ENCODE measurements around the gene SKI. TPM values are rescaled to one million over a fixed set of nuclear protein-coding genes. Genes with fewer than 3 reads are reported as not detected.

The SKI gene
- total RNA-seq, 1 experiment from 2014 or later, result 5.6 TPM

DNA sequence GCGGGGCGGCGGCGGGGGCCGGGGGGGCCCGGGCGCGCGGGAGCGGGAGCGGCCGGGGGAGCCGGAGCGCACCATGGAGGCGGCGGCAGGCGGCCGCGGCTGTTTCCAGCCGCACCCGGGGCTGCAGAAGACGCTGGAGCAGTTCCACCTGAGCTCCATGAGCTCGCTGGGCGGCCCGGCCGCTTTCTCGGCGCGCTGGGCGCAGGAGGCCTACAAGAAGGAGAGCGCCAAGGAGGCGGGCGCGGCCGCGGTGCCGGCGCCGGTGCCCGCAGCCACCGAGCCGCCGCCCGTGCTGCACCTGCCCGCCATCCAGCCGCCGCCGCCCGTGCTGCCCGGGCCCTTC, 546 bp downstream of the SKI start:
- DNase-seq (ENCODE audit: extremely low read depth, low read depth), result no peak

DNA sequence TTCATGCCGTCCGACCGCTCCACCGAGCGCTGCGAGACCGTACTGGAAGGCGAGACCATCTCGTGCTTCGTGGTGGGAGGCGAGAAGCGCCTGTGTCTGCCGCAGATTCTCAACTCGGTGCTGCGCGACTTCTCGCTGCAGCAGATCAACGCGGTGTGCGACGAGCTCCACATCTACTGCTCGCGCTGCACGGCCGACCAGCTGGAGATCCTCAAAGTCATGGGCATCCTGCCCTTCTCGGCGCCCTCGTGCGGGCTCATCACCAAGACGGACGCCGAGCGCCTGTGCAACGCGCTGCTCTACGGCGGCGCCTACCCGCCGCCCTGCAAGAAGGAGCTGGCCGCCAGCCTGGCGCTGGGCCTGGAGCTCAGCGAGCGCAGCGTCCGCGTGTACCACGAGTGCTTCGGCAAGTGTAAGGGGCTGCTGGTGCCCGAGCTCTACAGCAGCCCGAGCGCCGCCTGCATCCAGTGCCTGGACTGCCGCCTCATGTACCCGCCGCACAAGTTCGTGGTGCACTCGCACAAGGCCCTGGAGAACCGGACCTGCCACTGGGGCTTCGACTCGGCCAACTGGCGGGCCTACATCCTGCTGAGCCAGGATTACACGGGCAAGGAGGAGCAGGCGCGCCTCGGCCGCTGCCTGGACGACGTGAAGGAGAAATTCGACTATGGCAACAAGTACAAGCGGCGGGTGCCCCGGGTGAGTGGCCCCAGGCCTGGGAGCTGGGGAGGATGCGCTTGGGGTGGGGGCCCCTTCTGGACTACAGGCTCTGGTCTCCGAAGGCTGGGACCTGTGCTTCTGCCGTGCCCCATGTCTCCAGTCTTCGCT, 1.1 kb downstream of the SKI start:
- peak; percentile 32 for DNase-seq (ENCODE audit: extremely low read depth, low read depth)

DNA sequence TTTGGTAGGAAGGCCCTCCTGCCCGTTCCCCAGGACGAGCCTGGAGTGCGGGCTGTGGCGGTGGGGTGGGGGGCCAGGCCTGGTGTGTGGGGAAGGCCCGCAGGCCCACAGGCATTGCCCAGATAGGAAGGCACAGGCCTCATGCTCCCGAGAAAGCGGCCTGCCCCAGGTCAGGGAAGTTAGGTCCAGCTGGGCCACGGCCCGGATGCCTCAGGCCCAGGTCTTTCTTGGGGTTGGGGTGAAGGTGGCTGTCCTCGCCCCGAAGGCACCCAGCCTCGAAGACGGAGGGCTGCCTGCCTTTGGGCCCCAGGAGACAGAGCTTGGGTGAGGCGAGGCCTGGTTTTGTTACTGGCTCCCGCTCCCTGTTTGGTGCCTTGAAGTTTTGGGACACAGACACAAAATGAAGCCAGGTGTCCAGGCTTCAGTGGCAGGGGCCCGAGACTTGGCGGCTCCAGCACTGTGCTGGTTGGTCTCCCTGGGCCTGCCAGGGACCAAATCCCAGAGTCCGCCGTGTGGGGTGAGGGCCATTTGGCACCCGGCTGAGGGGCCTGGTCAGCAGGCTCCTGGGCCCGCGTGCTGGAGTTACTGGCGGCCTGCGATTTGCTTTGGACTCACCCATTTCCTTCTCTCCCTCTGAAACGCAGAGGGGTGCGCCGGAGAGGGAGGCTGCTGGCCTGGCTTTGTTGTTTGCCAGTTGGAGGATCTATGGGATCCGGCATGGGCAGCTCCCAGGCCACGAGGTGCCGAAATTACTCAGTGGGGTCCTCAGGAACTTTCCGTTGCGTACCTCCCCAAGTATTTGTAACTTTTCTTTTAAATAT, 2.0 kb downstream of the SKI start:
- DNase-seq (ENCODE audit: extremely low read depth, low read depth), result no peak

DNA sequence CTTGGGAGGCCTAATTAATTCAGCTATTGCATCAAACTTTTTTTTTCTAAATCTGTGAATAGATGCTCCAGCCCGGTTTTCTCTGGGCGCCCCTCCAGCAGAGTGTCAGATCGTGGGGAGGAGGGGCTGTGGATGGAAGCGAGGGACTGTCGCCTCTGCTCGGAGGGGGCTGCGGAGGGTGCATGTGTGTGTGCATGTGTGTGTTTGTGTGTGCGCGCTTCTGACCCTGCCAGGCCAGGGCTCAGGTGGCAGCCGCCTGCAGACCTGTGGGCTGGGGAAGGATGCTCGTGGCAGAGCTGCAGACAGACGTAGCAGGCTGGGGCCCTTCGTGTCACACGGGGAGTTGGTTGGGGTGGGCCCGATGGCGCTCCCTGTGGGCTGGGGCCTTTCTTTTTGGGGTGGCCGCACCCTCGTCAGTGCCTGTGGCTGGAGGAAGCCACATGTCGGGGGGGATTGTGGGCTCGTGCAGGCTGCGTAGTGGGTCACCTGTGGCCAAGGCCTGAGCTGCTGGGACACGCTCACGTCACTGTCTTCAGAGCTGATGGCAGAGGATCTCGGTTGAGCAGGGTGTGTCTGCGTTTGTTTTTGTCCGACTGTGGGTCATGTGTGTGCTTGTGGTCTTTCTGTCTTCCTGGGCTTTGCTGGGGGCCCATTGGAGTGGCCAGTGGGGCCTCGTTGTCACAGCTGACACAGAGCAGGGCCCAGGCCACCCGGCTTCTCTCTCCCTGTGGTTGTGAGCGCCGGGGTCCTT, 2.8 kb downstream of the SKI start:
- DNase-seq (ENCODE audit: extremely low read depth, low read depth), result no peak

DNA sequence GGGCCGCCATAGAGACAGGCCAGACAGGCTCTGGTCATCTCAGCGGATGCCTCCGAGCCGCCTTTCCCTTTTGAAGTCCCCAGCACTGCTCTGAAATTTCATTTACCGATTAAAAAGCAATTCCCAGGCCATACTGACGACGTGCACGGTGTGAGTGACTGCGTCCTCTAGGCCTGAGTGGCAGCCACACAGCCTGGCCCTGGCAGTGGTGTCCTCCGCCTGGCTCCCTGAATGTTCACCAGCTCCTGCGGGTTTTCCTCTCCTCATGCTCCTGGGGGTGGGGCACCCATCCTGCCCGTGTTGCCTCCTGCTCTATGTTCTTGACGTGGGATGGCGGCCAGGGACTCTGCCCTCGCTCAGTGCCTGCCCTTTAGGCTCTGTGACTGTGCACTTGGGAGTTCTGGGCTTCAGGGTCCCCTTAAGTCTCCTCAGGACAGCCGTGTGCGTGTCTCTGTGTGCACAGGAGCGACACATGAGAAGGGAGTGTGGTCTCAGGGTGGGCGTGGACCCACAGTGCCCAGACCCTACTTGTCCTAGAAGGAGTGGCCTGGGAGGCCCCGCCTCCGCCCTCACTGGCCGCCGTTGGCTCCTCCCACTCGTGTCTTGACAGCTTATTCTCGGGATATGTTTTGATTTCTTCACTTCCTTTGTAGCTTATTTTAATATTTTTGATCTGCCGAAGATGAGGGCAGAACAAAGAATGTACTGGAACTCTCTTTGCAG, 3.6 kb downstream of the SKI start:
- no peak for DNase-seq (ENCODE audit: extremely low read depth, low read depth)

DNA sequence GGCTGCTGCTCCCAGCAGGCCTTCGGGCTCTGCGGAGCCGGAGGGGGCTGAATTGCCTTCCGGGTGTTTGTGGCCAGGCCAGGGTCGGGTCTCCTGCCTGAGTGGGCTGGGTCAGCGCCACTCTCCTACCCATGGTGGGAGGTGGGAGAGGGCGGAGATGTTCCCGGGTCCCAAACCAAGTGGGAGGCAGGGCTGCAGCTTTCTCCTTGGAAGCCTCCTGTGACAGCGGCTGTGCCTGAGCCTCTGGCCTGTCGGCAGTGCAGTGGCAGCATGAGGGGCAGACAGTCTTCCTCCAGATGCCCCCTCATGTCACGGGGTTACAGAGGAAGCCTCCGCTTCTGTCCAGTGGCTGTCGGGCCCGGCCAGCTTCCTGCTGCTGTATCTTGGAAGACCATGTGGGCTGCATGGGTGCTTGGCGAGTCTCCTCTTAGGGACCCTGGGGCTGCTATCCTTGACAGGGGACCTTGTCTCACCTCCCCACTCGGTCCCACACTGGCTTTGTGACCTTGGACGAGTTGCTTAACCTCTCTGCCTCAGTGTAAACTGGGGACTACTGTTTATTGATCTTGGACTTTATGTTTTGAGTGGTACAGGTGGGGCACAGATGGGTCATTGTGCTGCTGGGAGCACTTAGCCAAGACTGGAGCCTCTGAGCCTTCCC, 4.3 kb downstream of the SKI start:
- no peak for DNase-seq (ENCODE audit: extremely low read depth, low read depth)

DNA sequence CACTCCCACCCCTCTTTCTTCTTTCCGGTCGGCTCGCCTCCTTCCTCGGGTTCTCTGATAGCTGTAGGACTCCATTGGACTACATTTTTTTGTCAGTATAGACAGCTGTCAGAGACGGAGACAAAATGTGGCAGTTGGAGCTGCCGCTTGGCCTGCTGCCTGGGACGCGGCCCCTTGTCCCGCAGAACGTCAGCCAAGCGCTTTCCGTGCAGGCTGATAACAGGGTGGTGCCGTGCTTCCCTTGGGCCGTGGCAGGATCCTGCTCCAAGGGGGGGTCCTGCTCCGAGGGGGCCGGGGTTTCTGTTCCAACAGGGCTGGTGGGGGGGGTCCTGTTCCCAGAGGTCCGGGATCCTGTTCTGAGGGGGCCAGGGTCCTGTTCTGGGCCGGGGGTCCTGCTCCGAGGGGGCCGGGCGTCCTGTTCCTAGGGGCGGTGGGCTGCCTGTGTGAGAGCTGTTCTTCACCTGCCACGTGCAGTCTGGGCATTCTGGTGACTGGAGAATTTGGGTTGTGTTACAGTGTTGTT, 4.9 kb downstream of the SKI start:
- no peak for DNase-seq (ENCODE audit: extremely low read depth, low read depth)

DNA sequence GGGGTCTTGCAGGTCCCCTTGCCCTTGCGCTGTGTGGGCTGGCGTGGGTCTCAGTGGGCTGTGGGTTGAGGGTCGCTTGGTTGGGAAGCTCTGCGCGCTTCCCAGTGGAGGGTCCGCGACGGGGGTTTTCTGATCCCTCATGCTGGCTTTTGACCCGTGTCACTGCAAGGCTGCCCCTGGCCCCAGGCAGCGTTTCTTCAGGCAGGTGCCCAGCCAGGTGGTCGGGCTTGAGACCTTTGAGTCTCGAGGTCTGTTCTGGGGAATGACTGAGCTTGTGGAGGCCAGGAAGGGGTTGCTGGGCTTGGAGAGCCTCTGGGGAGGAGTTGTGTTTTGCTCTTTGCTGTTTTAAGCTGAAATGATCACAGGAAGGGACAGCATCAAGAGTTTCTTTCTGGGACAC, 5.3 kb downstream of the SKI start:
- no peak for DNase-seq (ENCODE audit: extremely low read depth, low read depth)

DNA sequence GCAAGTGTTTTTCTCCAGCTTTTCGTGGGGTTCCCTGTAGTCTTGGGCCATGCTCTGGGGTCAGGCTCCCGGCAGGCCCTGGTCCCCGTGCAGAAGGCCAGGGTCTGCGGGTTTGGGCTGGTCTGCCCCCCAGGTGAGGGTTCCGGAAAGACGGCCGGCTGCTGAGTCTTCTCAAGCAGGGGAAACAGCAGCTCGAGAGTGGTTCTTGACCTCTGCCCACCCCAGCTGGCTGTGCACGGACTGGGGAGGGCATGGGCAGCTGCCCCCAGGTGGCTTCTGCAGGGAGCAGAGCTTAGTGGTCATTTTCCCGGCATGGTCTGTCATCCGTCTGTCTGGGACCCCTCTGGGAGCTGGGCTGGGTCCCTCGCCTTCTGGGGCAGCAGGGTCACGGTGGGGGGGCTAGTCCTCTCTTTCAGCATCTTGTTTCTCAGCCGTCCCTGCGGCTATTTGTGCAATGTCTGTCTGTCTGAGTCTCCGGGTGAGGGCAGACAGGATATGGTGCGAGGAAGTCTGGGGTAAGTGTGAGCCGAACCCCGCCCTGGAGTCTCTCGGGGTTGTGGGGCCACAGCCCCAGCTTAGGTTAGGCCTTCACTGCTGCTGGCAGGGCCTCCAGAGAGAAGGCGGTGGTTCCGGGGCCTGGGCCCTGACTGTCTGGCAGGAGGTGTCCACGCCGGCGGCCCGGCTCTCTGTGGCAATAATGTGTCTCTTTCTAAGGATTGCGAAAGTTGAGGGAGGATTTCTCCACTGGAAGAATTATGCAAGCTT, 6.1 kb downstream of the SKI start:
- DNase-seq (ENCODE audit: extremely low read depth, low read depth), result peak; percentile 54

DNA sequence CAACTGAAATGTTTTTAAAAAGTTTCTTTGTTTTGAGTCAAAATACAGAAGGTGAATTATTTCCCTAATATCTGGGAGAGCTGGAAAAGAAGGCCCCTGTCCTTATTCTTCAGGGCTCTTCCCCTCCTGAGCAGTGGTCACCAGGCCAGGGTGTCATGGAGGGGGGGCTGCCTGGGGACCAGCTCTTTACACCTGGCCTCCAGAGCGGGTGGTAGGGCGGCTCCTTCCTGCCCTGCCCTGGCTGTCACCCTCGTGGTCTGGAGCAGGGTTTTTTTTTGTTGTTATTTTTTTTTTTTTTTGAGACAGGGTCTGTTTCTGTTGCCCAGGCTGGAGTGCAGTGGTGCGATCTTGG, 6.6 kb downstream of the SKI start:
- no peak for DNase-seq (ENCODE audit: extremely low read depth, low read depth)

DNA sequence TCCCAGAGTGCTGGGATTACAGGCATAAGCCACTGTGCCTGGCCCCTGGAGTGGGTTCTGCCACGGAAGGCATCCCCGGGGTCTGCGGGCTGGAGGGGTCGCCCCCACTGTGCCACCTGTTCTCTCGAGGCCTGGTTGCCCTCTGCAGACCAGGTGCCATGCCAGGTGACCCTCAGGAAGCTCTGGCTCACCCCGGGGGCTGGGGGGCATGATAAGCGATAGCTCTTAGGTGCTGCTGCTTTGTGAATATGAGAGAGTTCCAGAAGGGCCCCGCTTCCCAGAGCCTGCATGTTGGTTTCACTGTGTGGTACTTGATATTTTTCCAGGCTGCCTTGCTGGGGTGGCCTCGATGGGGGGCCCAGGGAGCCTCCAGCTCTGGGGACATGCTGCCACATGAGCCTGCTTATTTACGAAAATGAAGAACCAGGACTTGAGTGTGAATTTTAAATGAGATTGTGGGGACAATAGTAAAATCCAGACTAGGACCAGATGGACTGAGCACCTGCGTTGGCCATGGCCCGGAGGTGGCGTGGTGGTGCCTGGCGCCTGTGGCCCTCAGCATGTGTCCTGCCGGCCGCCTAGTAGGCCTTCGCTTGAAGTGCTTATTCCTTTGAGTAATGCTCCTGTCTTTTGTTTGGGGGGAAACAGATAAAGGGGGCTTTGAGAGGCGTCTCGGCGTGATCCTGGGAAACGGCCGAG, 7.3 kb downstream of the SKI start:
- no peak for DNase-seq (ENCODE audit: extremely low read depth, low read depth)

DNA sequence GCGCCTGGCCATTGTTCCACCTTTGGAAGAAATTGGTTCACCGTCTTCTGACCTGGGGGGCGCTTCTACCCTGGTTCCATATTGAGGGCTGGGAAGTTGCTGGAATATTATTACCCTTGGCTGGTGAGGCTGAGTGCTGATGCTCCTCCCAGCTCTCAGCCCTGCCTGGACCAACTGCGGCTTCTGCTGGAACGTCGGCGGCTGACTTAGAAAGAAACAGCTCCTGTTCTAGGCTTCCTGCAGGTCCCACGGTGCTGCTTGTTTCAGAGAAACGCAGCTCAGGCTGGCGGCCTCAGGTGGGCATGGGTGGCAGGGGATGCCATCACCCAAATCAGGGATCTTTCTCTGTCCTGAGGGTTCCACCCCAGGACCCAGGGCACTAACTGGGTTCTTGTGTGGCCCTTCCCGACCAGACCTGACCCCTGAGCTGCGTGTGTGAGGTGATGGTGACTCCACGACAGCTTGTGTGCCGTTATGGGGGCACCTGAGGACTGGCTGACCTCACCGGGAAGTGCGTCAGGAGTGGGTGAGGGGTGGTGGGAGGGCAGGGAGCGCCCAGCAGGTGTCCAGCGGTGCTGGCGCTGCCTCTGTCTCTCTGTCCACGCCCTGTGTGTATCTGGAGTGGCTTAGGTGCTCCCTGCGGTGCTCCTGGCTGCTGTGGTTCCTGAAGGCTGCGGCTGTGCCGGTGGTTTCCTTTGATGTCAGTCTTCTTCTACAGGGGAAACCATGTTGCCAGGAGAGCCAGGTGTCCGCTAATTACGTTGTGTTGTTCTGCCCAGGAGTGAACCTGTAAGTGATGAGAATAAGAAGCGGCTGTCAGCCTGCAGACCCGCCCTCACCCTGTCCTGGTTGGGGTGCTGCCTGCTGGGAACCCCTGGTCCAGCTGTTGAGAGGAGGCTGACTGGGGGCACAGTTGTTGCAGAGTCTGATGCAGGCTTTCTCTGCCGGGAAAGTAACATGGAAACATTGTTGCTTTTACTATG, 8.9 kb downstream of the SKI start:
- DNase-seq (ENCODE audit: extremely low read depth, low read depth), result no peak

DNA sequence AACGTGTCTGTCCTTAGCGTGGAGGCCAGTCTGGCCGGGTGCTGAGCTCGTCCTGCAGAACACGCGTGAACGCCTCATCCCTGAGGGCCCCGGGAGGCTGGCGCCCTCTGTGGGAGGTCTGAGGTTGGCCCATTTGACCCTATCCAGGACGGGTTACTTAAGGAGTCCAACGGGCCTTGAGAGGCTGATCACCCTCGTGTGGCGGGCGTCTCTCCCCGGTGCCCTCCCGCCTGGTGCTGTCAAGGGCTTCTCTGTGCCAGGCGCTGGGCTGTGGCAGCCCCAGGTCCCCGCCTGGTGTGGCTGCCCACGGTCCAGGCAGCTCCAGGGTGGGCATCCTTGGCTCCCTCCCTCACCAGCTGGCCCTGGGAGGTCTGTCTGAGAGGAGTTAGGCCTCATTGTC, 9.7 kb downstream of the SKI start:
- DNase-seq (ENCODE audit: extremely low read depth, low read depth), result no peak

DNA sequence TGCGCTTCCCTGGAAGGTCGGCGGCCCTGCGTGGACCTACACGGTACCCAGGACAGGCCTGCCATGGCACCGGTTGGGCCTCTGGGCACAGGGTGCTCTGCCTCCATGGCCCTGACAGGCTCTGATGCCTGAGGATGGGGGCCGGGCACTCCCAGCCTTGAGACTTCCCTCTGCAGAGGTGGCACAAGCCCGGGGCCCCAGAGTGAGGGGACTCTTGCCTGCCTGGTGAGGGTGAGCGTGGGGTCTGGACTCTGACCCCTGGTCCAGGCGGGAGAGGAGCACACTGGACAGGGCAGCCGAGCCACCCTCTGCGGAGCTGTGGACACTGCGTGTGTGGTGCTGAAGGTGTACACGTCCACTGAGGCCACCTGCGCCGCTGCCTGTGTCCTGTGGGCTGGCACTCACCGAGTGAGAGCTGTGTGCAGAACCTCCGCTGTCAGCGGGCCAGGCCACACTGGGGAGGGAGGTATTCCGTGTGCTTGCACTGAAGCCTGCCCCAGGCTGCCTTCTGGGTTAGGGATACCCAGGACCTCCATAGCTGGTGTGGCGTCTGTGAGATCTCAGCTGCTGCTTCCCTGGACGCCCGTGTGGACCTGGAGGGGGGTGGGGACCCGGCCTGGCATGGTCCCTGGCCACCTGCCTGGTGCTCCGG, 10.4 kb downstream of the SKI start:
- no peak for DNase-seq (ENCODE audit: extremely low read depth, low read depth)

DNA sequence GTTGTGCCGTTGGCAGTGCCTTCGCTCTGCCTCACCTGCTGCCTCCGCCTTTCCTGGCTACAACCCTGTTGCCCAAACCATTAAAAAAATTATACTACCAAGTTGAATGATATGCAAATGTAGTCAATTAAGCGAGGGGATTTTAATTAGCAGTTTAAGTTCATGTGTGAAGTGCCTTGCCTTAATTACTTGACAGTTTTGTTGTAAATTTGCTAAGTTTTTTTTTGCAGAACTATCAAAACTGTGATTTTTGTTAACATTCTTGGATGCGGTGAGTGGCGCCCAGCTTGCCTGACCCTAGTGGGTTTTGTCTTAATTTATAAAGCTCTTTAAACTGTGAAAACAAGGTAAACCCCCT, 10.9 kb downstream of the SKI start:
- DNase-seq (ENCODE audit: extremely low read depth, low read depth), result no peak

DNA sequence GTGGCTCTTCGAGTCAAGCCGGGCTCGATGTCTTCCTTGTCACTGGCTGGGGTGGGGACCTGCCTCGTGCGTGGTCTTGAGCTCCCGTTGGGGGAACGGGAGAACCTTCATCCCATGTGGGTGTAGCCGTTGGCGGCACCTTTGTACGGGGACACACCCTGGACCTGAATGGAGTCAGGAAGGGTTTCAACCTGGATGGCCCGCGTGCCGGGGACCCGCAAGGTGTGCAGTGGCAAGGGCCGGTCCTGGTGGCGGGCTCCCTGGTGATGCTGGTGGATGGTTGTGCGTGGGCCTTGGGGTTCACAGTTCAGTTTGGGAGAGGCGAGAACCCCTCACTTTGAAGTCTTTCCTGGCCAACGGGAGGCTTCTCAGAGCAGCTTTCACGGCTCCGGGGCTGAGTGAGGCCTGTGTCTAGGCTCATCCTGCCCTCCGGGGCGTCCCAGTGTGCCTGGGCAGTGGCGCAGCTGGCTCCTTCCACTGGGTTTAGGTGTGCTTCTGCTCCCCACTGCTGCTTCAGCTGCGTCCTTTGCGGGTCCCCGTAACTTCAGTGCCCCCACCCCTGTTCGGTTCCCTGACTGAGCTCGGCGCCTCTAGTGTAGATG, 11.4 kb downstream of the SKI start:
- no peak for DNase-seq (ENCODE audit: extremely low read depth, low read depth)
